Measurements from ENCODE around the gene PCYOX1L.

Gene PCYOX1L

DNA sequence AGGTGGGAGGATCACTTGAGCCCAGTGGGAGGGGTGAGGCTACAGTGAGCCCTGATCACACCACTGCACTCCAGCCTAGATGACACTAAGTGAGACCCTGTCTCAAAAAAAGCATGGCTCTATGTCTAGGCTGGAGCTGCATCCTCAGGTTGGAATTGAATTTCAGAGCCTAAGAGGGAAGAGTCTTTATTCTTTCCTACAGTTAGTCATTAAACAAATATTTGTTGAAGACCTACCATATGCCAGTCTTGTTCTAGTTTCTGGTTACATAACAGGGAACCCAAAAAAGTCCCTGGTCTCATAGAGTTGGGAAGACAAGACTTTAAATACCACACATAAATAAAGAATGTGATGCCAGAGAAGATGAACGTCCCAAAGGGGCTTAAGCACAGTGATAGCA lies 19.5 kb upstream of the PCYOX1L start:
- DNase-seq = peak; percentile 4

DNA sequence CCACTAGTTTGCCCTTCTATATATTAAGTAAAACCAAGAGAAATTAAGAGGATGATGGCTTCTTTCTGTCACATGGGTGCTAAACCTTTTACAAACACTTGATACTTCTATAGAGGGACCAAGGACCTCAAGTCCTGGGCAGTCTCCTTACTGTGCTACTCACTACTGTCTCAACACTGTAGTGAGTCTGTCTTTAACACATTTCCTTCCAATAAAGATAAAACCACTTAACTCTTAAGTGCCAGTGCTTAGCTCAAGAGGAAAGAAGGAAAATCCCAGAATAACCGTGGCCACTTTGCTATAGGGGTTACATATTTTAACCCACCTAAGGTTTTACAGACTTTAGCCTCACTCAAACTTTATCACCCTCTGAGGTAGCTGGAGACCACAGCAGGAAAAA lies 16.9 kb upstream of the PCYOX1L start:
- no peak for DNase-seq

DNA sequence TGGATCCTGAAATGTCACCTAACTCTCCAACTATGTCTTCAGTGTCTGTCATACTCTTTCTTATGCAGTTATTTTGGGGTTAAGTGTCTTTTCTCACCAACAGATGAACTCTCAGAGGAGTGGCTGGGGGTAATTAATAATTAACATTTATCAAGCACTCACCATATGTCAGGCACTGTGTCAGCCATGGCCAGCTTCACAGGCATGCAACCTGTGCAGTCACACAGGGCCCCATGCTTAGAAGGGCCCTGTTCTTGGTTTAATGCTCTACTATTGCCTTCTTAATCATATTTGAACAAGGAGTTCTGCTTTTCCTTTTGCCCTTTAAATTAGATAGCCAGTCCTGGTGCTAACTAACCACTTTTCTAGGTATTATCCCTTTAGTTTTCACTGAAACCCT lies 16.0 kb upstream of the PCYOX1L start:
- DNase-seq = no peak

DNA sequence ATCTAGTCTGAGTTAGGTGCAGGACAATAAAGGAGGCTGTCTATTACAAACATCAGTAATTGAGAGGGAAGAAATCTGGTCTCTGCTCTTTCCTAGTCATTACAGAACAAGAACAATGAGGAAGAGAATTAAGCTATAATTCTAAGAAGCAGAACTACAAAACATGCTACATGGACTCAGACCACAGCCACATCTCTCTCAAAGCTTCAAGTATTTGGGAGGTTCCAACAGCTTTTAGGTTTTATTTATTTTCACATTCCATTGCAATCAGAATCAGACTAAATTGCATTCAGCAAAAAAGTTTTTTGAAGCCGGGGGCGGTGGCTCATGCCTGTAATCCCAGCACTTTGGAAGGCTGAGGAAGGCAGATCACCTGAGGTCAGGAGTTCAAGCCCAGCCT lies 13.7 kb upstream of the PCYOX1L start:
- no peak for DNase-seq

DNA sequence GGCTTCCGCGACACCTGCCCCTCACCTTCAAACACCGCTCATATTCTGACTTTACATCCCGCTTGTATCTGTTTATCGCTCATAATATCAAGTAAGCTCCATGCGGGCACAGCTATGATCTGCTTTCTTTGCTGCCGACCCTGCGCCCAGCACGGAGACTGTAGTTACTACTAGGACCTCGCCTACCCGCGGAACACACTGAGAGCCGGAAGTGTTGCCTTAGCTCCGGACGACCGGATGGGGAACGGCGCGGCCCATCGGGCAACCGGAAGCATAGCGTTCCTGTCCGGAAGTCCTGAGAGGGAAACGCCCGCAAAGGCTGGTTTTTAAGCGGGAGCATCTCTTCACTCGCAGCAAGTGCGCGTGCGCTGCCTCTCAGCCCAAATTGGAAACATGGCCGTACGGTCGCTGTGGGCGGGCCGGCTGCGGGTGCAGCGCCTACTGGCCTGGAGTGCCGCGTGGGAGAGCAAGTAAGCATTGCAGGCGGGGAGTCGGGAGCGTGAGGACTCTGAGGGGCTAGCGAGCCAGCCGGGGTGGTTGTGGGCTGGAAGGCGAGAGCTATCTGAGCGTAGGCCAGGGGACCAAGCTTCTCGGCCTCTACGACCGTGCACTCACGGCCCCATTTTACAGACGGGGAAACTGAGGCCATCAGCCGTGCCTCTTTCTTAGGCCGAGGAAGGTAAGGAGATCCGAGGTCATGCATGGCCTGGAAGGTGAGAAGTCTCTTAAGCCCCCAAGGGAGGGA lies 12.5 kb upstream of the PCYOX1L start, which contains the start of gene GRPEL2:
Gene GRPEL2, plus strand, starts transcription at position 353 of the 745 bp plus-strand sequence. Its CDS starts 41 bp downstream, at position 394.
- DNase-seq = peak; percentile 96

DNA sequence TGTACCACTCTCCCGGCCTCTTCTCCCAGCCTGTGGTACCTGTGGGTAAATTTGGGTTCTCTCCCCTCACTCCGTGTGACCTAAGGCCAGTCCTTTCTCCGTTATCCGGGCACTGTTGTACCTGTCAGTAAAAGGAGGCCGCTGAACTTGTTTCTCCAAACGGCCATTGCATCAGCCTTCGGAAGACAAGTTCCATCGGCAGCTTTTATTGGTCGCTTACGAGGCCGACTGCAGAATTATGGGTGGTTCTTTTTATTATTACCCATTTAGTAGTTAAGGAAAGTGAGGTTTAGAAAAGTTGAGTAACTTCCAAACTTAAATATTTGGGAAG lies 12.0 kb upstream of the PCYOX1L start:
- DNase-seq = no peak

DNA sequence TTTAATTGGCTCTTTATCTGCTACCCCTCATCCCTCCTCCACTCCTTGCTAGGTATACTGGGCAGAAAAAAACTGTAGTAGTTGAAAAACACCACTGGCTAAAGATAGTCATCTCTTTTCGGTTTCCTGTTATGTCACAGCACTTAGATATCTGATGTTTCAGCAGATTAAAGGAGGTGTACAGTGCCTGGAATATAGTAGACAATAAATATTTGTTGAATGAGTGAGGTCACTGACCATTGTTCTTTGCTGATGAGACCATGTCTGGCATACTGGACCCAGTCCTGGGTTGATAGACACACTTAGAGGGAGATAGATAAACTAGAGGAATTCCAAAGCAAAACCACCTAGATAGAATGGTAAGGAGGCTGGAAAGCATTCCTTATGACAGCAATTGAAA lies 9.3 kb upstream of the PCYOX1L start:
- DNase-seq = no peak

DNA sequence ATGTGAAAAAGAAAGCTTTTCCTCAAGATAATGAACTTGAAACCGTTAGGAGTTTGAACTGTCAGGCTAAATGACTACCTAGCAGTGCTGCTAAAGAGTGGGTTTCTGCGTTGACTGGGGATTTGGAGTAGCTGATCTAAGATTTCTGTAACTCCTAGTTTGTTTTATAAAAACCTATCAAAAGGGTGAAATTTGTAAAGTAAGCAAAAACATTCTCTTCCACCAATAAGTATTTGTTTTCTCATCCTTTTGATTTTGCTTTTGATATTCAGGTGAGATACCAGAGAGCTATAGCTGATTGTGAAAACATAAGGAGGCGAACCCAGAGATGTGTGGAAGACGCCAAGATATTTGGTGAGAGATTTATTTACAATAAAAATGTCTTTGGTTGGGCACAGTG lies 8.5 kb upstream of the PCYOX1L start:
- no peak for DNase-seq

DNA sequence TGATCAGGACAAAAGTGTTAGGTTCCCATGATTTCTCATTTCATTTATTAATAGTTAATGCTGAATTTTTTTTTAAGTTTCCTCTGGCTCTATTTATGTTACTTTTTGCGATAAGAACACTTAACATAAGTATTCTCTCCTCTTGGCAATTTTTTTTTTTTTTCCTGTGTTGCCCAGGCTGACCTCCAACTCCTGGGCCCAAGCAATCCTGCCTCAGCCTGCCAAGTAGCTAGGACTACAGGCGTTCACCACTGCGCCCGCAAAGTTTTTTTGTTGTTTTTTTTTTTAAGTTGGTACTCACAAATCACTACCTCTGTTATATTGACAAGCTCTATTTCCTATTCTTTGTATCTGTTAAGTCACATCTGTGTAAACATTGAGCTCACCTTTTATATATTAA lies 5.7 kb upstream of the PCYOX1L start:
- DNase-seq = no peak

DNA sequence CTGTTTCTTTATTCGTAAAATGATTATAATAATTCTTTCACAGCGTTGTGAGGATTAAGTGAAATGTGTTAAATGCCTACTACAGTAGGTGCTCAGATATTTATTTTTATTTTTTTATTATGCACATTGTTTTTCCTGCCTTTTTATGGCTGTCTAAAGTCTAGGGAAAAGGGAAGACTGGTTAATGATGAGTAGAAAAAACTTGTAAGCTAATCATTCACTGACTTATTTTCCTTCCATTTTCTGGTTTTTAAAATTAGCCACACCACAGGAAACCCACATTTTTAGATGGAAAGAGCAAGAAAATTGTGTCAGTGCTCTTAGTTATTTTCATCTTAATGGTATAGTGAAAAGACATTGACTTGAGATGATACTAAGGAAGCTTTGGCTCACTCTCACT lies 3.9 kb upstream of the PCYOX1L start:
- DNase-seq = no peak

DNA sequence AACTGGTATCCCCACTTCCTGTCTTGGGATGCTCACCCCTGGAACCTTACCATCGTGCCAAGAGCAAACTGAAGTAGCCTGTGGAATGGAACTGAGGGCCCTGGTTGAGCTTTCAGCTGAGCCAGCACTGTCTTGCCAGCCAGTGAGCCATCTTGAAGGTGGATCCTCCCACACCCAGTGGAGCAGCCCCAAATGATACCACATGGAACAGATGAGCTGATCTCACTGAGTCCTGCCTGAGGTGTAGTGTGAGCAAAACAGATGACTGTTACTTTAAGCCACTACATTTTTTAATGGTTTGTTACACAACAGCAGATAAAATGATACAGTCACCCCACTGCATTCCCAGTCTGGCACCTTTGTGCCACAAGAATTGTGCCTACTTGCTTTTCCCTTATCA lies 2.2 kb upstream of the PCYOX1L start:
- DNase-seq = no peak

DNA sequence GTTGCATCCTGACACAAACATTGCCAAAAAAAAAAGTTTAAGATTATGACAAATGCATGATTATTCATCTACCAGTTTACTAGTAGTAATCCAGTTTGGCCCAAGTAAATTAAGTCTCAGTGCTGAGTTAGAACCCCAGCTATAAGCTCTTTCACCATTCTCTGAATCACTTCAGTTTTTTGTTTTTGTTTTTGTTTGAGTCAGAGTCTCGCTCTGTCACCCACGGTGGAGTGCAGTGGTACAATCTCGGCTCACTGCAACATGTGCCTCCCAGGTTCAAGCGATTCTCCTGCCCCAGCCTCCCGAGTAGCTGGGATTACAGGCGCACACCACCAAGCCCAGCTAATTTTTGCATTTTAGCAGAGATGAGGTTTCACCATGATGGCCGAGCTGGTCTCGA lies 1.5 kb upstream of the PCYOX1L start:
- DNase-seq = no peak

DNA sequence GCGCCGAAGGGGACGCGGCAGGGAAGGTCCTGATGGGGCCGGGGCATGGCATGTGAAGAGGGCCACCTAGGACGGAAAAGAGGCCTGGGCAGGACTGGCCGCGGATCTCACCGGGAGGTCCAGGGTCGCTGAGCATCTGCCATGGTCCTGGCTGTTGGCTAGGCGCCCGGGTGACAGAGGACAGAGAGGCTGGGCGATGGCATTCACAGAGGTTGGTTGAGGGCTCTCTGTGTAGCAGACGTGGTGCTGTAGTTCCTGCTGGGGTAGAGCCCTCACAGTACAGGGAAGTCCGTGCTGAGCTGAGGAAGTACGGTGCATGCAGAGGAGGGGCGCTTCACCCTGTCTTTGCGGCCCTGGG lies 427 bp downstream of the PCYOX1L start:
- DNase-seq = peak; percentile 26

DNA sequence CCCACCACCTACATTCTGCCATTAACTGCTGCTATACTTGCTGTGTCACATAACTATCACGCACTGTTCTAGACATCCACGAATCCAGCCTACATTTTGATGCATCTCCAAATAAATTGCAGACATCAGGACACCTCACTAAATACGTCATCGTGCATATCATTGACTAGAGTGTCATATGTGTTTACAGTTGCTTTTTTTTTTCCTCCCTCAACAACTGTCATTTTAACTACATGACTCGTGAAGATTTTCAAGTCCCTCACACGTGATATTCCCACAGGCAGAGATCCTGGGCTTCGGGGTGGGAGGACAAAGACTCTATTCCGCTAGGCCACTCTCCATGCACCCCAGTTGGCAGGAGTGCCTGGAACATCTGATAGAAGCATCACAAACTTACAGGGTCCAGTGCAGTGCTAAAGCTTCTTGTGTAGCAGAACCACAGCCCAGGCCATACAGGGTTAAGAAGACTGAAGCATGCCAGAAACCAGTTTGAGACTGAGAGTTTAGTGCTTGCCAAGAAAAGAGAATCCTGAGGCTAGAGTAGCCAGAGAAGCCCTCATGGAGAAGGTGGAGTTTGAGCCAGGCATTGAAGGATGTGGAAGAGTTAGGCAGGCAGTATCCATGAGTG lies 1.1 kb downstream of the PCYOX1L start:
- DNase-seq = no peak

DNA sequence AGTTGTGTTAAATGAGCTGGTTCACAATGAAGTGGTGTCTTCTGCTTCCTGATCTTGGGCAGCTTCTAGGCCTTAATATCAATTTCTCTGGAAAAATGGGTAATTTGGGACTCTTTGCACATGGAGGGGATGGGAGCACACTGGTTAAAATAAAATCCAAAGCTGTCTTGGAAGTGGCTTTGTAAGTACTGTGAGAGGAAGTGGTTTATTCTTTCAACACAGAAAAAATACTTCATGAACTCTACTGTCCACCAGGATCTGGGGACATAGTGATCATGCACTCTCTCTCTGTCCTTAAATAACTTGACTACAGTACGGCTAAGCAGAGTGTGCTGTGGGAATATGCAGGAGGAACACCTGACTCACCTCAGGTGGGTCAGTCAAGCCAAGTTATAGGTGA lies 2.4 kb downstream of the PCYOX1L start:
- no peak for DNase-seq

DNA sequence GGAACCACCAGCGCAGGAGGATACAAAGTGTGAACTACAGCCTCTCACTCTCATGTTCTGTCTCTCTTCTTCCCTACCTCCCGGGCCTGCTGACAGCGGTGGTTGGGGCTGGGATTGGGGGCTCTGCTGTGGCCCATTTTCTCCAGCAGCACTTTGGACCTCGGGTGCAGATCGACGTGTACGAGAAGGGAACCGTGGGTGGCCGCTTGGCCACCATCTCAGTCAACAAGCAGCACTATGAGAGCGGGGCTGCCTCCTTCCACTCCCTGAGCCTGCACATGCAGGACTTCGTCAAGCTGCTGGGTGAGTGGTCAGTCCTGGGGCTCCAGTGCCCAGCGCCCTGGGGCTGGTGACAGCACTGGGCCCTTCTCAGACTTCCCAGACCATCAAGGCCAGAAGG lies 4.7 kb downstream of the PCYOX1L start:
- no peak for DNase-seq

DNA sequence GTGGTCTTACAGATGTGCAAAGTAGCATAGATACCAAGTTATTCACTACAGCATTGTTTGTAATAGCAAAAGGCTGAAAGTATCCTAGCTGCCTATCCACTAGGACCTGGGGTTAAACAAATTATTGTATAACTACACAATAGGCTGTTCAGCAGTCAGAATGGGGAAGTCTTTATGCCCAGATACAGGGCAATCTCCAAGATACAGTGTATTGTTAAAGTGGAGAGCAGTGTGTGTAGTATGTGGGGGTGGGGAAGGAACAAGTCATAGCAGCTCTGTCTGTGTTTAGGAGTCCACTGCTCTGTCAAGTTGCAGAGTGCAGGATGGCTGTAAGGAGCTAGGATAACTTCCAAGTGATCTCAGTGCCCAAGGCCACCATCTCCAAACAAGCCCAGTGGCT lies 5.5 kb downstream of the PCYOX1L start:
- no peak for DNase-seq

DNA sequence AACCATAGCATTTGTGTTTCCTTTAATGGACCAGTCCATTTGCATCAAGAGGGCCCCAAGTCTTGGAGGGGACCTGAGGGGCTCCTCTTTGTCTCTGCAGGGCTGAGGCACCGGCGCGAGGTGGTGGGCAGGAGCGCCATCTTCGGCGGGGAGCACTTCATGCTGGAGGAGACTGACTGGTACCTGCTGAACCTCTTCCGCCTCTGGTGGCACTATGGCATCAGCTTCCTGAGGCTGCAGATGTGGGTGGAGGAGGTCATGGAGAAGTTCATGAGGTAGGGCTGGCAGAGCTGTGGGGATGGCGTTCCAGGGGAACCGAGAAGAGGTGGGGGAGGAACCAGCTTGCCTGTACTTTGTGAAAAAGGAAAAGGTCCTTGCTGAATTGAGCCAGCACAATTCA lies 6.1 kb downstream of the PCYOX1L start:
- no peak for DNase-seq

DNA sequence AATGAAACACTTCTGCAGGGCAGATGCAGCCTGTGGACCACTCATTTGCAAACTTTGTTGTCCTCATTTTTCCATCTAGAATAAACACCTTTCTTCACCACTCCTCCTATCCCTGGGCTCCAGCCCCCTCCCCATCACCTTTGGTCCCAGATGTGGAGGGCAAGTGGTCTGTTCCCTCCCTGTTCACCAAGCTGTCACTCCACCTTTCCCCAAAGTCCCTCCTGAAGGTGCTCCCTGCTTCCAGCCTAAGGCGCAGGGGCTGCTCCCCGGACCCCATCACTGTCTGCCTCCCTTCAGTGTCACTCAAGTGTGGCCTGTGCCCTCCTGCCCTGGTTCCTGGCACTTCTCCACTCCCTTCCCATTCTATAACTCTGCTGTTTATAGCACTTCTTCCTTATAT lies 6.9 kb downstream of the PCYOX1L start:
- DNase-seq = no peak

DNA sequence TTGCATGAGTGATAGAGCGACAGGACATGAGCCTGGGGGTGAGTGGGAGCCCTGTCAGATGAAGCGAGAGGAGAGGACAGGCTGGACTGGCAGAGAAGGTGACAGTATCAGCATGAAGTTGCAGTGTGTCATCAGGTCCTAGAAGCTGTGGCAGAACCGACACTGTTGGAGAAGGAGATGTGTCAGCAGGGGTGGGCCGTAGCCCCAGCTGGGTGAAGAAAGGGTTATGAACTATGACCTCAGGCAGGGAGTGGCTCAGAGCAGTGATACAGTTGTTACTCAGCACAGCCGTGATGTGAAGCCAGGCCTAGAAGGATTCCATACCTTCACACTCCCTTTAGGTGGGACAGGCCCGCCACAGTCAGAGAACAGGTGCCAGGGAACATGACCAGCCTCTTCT lies 7.6 kb downstream of the PCYOX1L start:
- DNase-seq = no peak

DNA sequence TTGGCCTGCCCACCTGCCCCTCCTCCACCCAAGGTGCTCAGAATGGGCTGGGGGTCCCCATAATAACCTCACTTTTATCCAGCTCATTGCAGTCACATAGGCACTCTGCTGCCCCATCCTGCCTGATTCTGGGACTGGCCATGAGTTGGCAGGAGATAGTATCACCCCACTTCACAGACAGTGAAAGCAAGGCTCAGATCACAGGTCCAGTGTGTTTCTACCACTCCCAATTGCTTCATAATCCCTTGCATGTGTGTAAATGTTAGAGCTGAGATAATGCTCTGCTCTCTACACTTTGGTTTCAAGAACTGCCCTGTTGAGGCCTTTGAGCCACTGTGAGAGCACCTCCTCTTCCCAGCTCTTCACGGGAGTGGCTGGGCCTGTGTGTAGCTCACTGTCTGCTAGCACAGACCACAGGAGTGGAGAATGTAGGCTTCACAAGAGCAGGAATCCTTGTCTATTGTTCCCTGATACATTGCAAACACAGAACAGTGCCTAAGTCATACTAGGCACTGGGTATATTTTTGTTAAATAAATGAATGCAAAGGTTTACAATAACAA lies 8.4 kb downstream of the PCYOX1L start:
- DNase-seq = no peak

DNA sequence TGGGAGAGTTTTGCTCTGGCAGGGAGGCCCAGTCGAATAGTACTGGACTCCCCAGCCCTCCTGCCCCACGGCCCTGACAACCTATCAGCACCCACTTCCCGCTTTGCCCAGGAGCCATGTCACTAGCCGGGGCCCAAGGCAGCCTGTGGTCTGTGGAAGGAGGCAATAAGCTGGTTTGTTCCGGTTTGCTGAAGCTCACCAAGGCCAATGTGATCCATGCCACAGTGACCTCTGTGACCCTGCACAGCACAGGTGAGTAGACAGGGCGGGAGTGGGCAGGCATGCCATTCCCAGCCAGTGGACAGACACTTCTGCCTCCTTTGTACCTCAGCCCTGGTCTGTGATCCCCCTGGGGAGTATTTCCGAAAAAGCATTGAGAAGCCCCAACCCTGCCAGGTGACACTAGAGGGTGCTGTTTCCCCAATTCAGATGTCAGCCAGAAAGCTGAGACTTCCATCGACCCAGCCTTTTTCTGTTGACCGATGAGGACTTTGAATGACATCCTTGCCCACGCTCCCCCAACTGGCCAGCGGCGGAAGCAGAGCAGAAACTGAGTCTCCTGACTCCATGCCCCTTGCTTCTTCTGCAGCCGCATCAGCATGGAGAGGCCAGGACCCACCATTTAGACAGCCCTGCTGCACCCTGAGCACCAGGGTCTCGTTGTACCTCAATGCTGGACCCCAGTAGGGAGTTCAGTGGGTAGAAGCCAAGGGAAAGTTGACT lies 9.6 kb downstream of the PCYOX1L start:
- DNase-seq = peak; percentile 9

DNA sequence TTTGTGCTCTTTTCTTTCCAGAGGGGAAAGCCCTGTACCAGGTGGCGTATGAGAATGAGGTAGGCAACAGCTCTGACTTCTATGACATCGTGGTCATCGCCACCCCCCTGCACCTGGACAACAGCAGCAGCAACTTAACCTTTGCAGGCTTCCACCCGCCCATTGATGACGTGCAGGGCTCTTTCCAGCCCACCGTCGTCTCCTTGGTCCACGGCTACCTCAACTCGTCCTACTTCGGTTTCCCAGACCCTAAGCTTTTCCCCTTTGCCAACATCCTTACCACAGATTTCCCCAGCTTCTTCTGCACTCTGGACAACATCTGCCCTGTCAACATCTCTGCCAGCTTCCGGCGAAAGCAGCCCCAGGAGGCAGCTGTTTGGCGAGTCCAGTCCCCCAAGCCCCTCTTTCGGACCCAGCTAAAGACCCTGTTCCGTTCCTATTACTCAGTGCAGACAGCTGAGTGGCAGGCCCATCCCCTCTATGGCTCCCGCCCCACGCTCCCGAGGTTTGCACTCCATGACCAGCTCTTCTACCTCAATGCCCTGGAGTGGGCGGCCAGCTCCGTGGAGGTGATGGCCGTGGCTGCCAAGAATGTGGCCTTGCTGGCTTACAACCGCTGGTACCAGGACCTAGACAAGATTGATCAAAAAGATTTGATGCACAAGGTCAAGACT lies 10.3 kb downstream of the PCYOX1L start:
- DNase-seq = no peak

DNA sequence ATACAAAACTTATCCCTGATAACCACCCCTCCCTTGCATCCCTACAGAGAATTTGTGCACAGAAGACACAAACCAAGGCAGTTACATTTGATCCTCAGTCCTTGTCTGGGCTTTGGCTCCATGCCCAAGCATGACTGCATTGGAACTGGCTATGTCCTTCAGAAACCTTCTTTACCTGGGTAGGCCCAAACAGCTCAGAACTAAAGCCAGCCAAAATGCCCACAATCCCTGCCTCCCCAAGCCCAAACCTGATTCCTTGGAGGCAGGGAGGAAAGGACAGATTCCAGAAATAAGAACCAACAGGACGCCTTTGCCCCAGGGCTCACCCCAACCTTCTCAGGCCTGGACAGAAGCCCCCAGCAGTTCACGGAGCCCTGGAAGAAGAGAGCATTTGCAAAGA lies 13.0 kb downstream of the PCYOX1L start:
- no peak for DNase-seq

Measured in NCI-H774 (cell line).